Kidney epithelial cell (primary cell): ENCODE measurements around the gene NCF2. TPM values are rescaled to one million over a fixed set of nuclear protein-coding genes. Genes with fewer than 3 reads are reported as not detected.

Experiments used
- DNase-seq: peaks from one replicate; pipeline ENCODE4 v3.0.0-alpha.2; 2010; ENCODE audit warnings: low read depth
- H3K27me3 ChIP-seq: 2 replicates; pipeline ENCODE4 v1.6.0; 2011; ENCODE audit warnings: low read length; ENCODE audit not compliant: control insufficient read depth, insufficient read depth
- H3K36me3 ChIP-seq: 2 replicates; pipeline ENCODE4 v1.5.1; 2011; ENCODE audit warnings: low read length; ENCODE audit not compliant: control insufficient read depth, insufficient read depth
- H3K4me3 ChIP-seq: 2 replicates; pipeline ENCODE4 v1.5.1; 2011; ENCODE audit warnings: low read depth, mild to moderate bottlenecking, control low read depth, low read length
- total RNA-seq: library from RNA; depleted of rRNA; stranded (reverse); fragments of >200 nt; gene quantifications from 2 replicates; pipeline ENCODE4 v1.2.3, GENCODE V29; 2015
- TF ChIP-seq, protein P1 (sequence below): IDR thresholded peaks from 2 replicates; pipeline ENCODE4 v1.5.1; 2011; ENCODE audit warnings: mild to moderate bottlenecking, moderate library complexity, low read length, control low read depth, inconsistent platforms; ENCODE audit not compliant: insufficient read depth, poor library complexity, severe bottlenecking

Gene NCF2
- total RNA-seq, 1 donor from 2014 or later: 62.5 TPM

DNA sequence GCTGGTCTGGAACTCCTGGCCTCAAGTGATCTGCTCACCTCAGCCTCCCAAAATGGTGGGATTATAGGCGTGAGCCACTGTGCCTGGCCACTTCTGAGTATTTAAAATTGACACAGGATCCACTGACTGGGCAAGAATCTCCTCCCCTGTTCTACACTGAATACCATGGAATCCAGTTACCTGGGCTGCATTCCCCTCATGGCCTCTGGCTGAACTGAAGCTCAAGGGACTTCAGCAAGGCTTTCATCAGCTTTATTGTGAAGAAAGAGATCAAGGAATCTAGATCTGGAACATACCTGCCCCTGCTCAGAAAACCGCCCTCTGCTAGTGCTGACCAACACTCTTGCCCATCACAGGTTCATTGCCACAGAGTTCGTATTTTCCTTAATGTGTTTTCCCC lies 20.5 kb downstream of the NCF2 start:
- TF ChIP-seq, protein P1, sequence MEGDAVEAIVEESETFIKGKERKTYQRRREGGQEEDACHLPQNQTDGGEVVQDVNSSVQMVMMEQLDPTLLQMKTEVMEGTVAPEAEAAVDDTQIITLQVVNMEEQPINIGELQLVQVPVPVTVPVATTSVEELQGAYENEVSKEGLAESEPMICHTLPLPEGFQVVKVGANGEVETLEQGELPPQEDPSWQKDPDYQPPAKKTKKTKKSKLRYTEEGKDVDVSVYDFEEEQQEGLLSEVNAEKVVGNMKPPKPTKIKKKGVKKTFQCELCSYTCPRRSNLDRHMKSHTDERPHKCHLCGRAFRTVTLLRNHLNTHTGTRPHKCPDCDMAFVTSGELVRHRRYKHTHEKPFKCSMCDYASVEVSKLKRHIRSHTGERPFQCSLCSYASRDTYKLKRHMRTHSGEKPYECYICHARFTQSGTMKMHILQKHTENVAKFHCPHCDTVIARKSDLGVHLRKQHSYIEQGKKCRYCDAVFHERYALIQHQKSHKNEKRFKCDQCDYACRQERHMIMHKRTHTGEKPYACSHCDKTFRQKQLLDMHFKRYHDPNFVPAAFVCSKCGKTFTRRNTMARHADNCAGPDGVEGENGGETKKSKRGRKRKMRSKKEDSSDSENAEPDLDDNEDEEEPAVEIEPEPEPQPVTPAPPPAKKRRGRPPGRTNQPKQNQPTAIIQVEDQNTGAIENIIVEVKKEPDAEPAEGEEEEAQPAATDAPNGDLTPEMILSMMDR: no peak
- H3K36me3 ChIP-seq: no peaks in the 10 kb centered on the region
- no peaks in the 10 kb centered on the region for H3K27me3 ChIP-seq
- H3K4me3 ChIP-seq: no peak overlapping the region
- no peak for DNase-seq

- TF ChIP-seq, protein P1: no peak
- Histone ChIP-seq H3K36me3 (no peaks in the 10 kb centered on the region), H3K27me3 (no peaks in the 10 kb centered on the region), H3K4me3 (no peak overlapping the region)
- peak; percentile 60 for DNase-seq
These were observed 21.1 kb downstream of the NCF2 start for GRCh38 chr1:183569141-183569540.

DNA sequence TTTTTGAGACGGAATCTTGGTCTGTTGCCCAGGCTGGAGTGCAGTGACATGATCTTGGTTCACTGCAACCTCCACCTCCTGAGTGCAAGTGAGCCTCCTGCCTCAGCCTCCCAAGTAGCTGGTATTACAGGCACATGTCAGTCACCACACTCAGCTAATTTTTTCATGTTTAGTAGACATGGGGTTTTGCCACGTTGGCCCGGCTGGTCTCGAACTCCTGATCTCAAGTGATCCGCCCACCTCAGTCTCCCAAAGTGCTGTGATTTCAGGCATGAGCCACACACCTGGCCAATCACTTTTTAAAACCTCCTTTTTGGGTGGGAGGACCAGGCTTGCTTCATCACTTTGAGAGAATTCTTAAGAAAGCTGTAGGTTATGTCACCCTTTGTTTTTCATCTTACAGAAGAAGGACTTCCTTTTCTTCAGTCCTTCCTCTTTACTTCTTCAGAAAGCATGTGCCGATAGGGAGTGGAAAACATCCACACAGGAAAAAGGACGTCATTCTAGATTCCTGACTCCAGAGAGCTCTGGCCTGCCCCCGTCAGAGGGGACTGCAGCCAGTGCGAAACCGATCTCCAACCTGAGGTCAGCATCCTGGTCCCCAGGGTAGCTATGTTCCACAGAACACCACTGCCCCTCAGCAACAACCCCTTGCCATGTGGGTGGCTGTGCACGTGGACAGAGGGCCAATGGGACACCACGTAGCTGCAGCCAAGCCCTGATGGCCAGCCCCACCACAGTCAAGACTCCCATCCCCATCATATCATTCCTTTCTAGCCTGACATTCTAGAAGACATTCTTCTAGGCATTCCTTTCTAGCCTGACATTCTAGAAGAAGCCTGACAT lies 21.9 kb downstream of the NCF2 start:
- DNase-seq: peak; percentile 16
- TF ChIP-seq, protein P1: no peak
- H3K27me3 ChIP-seq: no peaks in the 10 kb centered on the region
- H3K36me3 ChIP-seq: no peaks in the 10 kb centered on the region
- no peak overlapping the region for H3K4me3 ChIP-seq

GRCh38 chr1:183567584-183567983 lies 22.7 kb downstream of the NCF2 start:
- H3K36me3 ChIP-seq: no peaks in the 10 kb centered on the region
- TF ChIP-seq, protein P1: no peak
- H3K4me3 ChIP-seq: no peak overlapping the region
- H3K27me3 ChIP-seq: no peaks in the 10 kb centered on the region
- peak; percentile 31 for DNase-seq

- no peak for DNase-seq
- TF ChIP-seq, protein P1: no peak
- no peaks in the 10 kb centered on the region for H3K36me3 ChIP-seq
- no peak overlapping the region for H3K4me3 ChIP-seq
- no peaks in the 10 kb centered on the region for H3K27me3 ChIP-seq
These were observed 24.2 kb downstream of the NCF2 start for GRCh38 chr1:183566026-183566425.

DNA sequence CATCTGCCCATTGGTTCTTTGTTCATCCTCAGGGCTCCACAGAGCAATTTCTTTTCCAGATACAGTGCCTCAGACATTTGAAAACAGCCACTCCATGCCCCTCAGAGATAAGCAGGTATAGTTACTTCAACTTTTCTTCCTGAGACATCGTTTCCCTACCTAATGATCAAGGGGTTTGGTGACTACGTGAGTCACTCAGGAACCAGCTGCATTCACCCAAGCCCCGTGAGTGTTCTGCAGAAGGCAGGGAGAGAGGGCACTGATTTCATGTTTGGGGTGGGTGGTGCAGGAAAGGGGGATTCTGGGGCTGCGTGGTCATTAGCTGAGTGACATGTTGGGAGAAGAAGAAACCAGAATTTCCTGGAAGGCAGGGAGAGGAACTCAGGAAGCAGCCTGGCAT lies 25.0 kb downstream of the NCF2 start:
- no peak for DNase-seq
- no peaks in the 10 kb centered on the region for H3K36me3 ChIP-seq
- TF ChIP-seq, protein P1: no peak
- no peaks in the 10 kb centered on the region for H3K27me3 ChIP-seq
- no peak overlapping the region for H3K4me3 ChIP-seq
